Fibroblast of villous mesenchyme (primary cell): ENCODE measurements around the gene ELP1. TPM values are rescaled to one million over a fixed set of nuclear protein-coding genes. Genes with fewer than 3 reads are reported as not detected.
A peak's percentile ranks its signal among the peaks of the same experiment; 100 is the strongest.
"Not testable (repeated sequence)": the region's sequence is repeated elsewhere in the genome, so short reads cannot be mapped to it uniquely, and the experiment has no call there.

Experiments
- DNase-seq: peaks from one replicate; pipeline ENCODE4 v3.0.0-alpha.2; 2010; ENCODE audit warnings: low read depth
- H3K4me3 ChIP-seq: 2 replicates; pipeline ENCODE4 v1.5.1; 2011; ENCODE audit warnings: low read depth, mild to moderate bottlenecking, low read length
- total RNA-seq: library from RNA; depleted of rRNA; stranded (reverse); fragments of >200 nt; gene quantifications from 2 replicates; pipeline ENCODE4 v1.2.3, GENCODE V29; 2012
- TF ChIP-seq, protein P1 (sequence below): IDR thresholded peaks from 2 replicates; pipeline ENCODE4 v1.5.1; 2012; ENCODE audit warnings: low read depth, mild to moderate bottlenecking, low read length; ENCODE audit not compliant: insufficient read depth

The ELP1 gene
- total RNA-seq, 1 donor: 44.0 TPM

DNA sequence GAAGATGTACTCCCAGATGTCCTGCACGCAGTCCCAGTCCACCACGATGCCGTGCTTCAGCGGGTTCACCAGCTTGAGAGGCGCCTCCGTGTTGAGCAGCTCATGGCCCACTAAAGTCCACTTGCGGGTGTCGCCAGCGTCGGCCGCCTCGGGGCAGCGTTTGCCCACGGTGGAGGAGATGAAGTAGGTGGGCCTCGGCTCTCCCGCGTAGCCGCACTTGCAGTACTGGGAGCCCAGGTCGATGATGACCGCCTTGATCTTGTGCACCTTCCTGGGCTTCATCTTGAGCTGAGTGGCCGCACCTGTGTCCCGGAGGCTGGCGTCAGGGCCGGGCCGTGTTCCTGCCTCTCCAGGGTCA lies 78.4 kb downstream of the ELP1 start:
- no peak for DNase-seq
- TF ChIP-seq, protein P1, sequence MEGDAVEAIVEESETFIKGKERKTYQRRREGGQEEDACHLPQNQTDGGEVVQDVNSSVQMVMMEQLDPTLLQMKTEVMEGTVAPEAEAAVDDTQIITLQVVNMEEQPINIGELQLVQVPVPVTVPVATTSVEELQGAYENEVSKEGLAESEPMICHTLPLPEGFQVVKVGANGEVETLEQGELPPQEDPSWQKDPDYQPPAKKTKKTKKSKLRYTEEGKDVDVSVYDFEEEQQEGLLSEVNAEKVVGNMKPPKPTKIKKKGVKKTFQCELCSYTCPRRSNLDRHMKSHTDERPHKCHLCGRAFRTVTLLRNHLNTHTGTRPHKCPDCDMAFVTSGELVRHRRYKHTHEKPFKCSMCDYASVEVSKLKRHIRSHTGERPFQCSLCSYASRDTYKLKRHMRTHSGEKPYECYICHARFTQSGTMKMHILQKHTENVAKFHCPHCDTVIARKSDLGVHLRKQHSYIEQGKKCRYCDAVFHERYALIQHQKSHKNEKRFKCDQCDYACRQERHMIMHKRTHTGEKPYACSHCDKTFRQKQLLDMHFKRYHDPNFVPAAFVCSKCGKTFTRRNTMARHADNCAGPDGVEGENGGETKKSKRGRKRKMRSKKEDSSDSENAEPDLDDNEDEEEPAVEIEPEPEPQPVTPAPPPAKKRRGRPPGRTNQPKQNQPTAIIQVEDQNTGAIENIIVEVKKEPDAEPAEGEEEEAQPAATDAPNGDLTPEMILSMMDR: no peak

DNA sequence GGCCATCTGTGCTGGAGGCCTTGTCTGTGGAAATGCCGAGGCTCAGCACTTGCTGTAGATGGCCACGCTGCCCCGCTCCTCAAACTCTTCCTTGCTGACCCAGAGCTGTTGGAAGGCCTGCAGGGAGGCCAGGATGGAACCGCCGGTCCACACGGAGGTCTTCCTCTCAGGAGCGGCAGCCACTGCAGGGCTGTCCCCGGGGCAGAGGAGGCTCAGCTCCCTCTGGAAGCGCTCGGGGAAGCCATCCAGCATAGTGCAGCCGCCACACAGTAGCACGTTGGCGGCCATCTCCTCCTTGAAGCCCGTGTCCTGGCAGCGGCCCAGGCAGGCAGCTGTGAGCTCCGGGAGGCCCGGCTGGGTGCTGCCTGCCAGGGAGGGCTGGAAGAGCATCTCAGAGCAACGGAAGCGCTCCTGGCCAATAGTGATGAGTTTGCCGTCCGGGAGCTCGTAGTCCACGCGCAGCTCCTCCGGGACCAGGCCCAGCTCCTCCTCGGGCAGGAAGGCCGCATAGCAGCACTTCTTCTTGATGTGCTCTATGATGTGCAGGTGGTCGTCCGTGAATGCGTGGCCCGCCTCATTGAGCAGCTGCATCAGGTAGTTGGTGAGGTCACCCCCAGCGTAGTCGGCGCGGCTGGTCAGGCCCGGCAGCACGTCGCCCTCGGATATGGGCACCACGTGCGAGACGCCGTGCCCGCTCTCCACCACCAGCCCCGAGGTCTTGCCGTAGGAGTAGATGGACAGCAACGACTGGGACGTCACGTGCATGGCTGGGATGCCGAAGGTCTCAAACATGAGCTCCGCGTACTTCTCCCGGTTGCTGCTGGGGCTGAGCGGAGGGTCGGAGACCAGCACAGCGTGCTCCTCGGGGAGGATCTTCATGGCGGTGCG lies 79.0 kb downstream of the ELP1 start:
- H3K4me3 ChIP-seq: no peak overlapping the region
- TF ChIP-seq, protein P1: no peak
- no peak for DNase-seq

More for the DNA sequence above, 78.4 kb downstream of the ELP1 start:
- no peak overlapping the region for H3K4me3 ChIP-seq

DNA sequence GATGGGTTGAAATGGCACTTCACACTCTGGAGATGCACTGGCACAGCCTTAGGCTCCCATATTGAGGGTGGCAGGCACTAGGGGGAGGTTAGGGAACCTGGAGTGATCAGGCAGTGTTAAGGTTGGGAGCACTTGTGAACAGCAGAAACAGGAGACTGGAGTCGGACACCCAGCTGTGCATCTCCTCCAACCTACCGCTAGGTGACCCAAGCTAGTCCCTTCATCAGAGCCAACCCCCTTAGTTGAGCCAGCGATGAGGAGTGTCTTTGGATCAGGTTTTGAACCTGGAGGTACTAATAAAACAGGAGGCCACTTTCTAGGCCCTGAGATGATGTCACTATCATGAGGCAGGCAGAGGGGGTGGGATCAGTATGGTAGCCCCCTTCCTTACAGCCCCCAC lies 79.8 kb downstream of the ELP1 start:
- no peak for DNase-seq
- no peak overlapping the region for H3K4me3 ChIP-seq
- TF ChIP-seq, protein P1: no peak

DNA sequence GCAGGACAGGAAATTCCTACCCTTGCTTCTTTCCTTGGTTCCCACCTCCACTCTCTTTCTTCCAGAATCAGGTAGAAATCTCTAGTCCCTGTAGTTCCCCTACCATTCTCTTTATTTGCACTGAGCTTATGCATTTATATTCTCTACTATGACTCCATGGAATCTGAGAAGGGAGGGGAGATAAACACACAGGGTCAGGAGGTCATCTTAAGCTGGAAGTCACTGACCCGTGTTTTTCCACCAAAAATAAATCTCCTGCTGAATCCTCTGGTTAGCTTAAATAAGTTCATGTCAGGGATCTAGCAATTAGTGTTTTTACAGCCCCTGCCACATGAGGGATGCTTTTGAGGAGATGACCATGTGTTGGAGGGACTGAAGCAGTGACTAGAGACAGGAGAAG lies 81.8 kb downstream of the ELP1 start:
- no peak for DNase-seq
- TF ChIP-seq, protein P1: no peak
- H3K4me3 ChIP-seq: no peak overlapping the region

DNA sequence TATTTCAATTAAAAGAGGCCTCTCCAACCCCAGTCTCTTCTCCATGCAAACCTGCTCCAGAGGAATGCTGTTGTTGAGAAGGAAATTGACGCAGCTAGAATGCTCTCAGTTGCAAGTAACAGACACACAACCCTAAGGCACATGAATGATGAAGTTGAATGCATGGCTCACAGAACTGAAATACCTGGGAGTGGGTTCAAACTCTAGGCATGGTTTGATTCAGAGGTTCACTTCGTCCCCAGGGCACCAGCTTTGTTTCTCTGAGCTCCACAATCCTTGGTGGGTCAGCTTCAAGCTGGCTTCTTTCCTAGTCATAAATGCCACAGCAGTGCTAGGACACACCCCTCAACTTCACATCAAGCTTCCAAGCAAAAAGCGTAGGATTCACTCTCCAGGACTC lies 82.8 kb downstream of the ELP1 start:
- no peak overlapping the region for H3K4me3 ChIP-seq
- DNase-seq: no peak
- TF ChIP-seq, protein P1: no peak

DNA sequence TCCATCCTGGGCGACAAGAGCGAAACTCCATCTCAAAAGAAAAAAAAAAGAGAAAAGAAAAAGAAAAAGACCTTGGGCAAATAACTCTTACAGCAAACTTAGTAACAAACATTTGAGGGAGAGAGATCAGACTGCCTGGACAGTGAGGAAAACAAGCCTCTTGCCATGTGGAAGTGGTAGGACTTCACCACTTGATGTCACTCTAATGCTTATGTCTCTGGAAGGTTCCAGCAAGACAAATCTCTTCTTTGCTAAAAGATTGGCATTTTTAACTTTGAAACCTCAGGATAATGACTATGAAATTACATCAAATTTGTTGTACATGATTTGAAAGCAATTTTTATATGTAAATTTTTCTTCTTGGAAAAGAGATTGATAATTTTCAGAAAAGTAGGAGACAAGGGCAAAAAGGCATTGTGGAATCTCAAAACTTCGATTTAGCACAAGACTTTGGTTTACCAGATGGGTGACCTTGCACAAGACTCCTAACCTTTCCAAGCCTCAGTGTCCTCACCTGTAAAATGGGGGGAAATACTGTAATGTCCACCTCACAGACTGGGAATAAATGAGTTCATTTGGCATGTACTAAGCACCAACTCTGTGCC lies 83.5 kb downstream of the ELP1 start:
- peak; percentile 44 for DNase-seq
- TF ChIP-seq, protein P1: peak; percentile 33
- no peak overlapping the region for H3K4me3 ChIP-seq

DNA sequence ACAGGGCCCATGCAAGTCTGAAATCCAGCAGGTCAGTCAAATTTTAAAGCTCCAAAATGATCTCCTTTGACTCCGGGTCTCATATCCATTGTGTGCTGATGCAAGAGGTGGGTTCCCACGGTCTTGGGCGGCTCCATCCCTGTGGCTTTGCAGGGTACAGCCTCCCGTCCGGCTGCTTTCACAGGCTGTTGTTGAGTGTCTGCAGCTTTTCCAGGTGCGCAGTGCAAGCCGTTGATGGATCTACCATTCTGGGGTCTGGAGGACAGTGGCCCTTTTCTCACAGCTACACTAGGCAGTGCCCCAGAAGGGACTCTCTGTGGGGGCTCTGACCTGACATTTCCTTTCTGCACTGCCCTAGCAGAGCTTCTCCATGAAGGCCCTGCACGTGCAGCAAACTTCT lies 85.6 kb downstream of the ELP1 start:
- not testable (repeated sequence) for H3K4me3 ChIP-seq, DNase-seq
